NCI-H345 treated with DMSO at 0.1 percent for 48 hours (cell line): ENCODE measurements around the gene TP53I11.

Experiments used
- DNase-seq: peaks from one replicate; lab custom pipeline; 2025; ENCODE audit not compliant: unreplicated experiment; lab: John Stamatoyannopoulos, UW

The TP53I11 gene

DNA sequence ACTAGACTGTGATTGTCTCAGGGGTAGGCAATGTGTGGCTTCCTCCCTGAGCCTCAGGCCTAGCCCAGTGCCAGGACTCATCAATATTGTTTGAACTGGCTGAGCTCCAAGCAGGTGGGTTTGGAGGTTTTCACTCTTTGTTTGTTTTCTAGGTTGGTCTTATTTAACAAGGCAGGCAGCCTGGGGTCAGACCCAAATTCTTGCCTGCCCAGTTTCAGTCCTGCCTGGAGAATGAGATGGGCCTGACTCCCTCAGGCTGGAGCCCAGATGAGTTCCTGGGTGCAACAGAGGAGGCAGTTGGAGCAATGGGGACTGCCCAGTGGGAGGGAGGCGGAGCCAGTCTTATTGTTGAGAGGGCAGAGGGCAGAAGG, 28.3 kb upstream of the TP53I11 start:
- peak; percentile 92 for DNase-seq

DNA sequence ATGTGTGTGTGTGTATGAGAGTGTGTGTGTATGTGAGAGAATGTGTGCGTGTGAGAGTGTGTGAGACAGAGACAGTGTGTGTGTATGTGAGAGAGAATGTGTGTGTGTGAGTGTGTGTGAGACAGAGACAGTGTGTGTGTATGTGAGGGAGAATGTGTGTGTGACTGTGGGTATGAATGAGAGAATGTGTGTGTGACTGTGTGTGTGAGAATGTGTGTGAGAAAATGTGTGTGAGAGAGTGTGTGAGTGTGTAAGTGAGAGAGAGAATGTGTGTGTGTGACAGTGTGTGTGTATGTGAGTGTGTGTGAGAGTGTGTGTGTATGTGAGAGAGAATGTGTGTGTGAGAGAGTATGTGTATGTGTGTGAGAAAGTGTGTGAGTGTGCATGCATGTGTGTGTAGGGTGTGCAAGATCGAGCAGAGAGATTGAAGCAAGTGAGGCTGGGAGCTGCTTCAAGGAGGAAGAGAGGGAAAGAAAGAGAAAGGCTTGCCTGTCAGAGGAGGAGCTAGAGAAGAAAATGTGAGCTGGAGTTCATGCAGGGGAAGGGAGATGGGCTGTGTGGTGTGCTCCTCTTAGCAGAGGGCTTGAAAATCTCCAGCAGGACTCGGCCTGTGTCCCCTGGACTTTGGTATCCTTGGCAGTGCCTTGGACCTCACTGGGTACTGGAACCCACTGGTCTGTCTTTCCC, 27.7 kb upstream of the TP53I11 start:
- DNase-seq: no peak

DNA sequence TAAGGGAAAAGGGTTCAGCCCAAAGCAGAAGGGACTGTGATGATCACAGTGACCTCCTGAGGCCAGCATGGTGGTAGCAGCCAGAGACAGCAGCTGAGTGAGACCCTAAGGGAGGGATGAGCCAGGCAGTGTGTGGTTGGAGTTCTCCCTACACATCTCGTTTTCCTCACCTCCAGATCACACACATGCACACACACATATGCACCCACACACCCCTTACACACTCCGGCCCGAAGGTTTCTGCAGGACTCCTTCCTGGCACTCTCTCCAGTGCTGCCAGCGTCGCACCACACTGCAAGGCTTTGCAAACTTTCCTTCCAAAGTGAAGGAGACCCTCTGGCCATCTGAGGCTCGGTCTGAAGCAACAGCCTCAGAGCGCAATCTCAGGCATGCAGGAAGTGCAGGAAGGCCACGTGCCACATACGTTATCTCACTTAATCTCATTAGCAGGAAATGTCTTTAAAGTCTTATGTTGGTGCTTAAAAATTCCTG, 26.9 kb upstream of the TP53I11 start:
- no peak for DNase-seq

DNA sequence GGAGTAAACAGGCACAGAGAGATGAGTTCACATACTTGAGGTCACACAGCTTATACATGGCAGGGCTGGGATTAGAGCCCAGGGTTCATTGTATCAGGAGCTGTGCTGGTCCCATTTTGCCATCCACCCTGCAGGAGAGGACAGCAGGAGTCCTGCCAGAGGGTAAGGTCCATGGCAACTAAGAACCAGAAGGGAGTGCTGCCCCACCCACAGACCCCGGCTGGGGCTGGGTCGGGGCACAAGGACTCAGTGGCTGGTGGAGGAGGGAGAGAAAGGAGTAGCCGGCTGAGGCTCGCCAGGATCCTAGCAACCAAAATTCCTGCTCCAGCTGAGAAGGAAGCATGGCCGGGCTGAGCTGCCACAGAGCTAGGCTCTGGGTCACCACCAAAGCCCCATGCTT, 25.9 kb upstream of the TP53I11 start:
- DNase-seq: no peak

DNA sequence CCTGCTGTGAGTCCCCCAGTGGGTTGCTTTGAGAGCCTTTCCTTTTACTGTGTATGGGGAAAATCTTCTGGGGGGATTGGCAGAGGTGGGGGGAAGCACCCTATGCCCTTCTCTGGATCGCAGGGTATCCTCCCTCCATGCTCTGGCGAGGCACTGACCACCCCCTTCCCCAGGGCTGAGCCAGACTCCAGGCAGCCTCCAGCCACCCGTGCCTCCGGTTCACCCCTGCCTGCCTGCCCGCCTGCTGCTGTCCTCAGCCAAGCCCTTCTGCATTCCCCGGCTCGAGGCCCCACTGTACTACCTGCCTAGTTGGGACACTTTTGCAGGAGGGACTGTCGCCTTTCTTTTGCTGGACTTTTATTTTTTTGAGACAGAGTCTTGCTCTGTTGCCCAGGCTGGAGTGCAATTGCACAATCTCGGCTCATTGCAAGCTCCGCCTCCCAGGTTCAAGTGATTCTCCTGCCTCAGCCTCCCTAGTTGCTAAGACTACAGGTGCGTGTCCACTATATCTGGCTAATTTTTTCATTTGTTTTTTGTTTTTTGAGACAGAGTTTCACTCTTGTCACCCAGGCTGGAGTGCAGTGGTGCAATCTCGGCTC, 23.8 kb upstream of the TP53I11 start:
- no peak for DNase-seq

DNA sequence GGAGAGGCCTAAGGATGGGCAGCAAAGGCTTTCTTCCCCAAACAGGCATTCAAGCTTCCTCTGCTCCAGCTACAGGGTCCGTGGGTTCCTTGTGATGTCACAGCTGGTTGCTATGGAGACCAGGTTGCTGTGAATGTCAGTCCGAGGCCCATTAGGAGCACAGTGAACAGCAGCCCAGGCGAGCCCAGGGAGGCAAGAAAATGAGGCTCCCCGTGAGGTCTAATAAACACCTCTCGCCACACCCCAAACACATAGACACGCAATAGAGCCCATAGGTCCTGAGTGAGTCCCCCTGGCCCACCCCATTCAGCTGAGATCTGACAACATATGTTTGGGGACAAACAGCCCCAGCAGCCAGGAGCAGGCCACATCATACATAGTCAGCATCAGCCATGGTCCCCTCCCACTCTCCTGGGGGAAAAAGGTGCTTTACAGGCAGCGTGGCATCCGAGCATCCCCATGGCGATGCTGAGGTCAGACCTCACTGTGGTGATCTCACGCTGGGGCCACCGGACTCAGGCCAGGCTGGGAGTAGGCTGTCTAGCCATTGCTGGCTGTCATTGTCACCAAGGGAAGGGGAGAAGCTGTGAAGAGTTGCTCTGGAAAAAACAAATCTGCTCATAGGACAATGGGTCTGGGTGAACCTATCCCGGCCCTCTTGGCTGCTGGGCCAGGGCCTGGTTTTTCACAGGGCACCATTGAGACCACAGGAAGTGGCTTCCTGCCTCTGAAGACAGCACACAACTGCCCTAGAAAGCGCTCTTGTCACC, 23.1 kb upstream of the TP53I11 start:
- no peak for DNase-seq

DNA sequence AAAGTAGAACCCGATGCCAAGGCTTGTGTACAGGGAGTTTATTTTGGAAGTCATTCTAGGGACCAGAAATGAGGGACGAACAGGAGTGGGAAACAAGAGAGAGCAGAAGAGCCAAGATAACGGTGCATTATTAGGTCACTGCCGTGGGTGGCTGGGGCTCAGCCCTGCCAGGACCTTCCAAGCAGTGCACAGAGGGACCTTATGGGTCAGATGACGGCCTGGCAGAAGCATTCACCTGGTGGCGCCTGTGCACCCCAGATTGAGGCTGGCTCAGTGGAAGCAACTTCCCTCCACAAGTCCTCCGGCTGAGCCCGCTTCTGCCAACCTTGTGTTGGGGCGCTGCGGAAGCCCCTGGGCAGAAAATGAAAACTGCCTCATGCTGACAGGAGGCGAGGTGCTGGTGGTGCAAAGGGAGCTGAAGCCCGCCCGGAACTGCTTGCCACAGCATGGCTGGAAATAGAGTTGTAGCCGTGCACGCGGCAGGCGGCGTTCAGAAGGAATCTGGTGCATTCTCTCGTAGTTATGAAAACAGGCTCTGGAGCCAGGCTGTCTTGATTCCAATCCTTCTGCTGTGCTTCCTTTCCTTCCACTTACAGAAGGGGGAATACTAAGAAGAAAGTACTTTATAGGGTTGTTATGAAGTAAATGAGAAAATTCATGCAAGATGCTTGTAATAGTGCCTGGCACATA, 22.2 kb upstream of the TP53I11 start:
- DNase-seq: no peak

DNA sequence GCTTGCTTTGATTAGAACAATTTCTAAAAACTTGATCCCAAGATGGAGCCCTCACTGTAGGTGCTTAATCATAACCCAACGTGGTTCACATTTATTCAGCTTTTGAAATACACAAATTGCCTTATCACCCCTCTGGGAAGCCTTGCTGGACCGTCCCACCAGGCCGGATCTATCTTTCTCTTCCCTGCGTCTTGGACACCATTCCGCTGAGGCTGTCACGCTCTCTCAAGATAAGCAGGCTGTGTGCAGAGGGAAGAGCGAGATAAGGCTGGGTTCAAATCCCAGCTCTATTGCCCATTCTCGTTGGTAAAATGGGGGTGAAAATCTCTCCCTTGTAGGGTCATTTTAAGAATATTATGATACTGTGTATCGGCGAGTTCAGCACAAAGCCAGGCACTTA, 20.5 kb upstream of the TP53I11 start:
- DNase-seq: no peak

DNA sequence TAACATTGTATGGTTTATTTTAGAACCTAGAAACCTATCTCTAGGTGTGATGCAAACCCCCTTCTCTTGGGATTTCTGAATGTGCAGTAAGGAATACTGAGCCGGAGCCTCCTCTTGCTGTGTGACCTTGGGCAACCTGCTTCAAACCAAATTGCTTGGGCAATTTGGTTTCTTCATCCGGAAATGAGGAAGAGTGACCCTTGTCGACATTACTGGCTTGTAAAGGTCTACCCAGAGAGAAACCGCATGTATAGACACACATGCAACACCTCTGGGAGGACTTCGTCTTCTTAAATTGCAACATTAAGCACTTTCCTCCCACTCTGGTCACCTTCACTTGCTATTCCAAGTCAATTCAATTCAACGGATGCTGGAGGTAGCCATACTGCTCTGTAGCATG, 19.6 kb upstream of the TP53I11 start:
- DNase-seq: no peak

DNA sequence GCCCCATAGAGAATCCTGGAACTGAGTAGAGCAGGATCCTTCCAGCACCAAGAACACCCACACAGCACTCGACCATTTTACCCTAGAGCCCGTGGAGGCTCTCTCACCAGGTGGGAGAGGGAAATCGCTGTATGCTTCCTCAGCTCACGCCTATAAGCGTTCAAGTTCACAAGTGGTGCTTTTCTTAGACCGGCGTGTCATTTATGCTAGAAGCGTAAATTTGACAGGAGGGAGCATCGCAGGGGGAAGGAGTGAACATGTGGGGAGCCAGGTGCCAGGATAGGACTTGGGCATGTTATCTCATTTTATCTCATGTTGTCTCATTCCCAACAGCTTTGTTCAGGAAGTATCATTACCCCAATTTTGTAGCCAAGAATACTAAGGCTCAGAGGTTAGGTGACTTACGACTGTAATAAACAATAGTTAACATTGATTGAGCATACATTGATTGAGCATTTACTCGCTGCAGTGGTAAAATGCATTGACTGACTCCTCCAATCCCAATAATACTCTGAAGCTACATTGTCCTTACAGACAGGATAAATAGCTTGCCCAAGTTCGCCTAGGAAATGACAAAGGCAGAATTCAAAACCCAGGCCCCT, 19.1 kb upstream of the TP53I11 start:
- DNase-seq: no peak

DNA sequence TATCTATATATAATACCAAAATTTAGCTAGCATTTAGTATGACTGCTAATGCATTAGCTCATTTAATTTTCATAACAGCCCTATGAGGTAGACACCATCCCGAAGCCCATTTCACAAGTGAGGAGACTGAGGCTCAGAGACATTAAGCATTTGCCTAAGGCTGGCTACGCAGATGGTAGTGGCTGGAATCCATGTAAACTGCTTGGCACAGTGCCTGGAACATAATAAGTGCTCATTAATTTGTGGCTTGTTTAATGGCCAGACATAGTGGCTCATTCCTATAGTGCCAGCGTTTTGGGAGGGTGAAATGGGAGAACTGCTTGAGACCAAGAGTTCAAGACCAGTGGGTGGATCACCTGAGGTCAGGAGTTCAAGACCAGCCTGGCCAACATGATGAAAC, 17.8 kb upstream of the TP53I11 start:
- DNase-seq: no peak

DNA sequence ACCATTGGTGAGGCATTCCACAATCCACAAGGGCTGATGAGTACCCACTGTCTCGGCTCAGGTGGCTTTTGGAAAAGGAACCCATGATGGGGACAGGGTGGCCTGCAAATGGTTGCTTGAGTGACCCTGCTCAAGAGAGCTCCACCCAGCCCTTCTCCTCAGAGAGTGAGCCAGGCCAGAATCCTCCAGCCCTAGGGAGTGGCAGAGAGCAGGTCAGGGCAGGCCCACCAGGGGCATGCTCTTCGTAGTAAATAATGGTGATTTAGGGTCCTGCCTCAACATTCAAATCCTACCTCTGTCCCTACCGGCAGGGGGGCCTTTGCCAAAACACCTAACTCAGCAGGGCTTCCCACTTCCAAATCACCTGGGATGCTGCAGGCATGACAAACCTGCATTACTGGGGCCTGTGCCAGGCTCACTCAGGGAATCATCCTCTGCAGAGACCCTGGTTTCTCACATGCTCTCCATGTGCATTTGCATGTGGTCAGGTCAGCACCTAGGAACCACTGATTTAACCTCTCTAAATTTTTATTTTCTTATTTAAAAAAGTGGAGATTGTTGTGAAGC, 17.3 kb upstream of the TP53I11 start:
- DNase-seq: peak; percentile 31

DNA sequence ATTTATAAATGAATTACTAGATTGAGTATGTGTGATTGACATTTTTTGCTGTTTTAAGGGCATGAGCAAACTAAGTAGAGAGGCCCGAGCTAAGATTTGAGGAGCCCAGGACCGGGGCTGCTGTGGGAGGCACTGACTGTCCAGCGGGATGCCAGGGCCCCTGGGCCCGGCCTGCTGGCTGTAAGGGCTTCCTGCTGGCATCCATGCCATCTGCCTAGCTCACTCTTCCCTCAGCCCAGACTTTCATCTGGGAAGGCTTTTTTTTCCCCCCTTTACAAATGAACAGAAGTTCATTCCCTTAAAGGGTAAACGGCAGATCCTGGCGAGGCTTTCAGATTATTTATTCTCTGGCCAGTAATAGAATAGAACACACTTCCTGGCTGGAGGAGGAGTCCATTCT, 16.0 kb upstream of the TP53I11 start:
- no peak for DNase-seq

DNA sequence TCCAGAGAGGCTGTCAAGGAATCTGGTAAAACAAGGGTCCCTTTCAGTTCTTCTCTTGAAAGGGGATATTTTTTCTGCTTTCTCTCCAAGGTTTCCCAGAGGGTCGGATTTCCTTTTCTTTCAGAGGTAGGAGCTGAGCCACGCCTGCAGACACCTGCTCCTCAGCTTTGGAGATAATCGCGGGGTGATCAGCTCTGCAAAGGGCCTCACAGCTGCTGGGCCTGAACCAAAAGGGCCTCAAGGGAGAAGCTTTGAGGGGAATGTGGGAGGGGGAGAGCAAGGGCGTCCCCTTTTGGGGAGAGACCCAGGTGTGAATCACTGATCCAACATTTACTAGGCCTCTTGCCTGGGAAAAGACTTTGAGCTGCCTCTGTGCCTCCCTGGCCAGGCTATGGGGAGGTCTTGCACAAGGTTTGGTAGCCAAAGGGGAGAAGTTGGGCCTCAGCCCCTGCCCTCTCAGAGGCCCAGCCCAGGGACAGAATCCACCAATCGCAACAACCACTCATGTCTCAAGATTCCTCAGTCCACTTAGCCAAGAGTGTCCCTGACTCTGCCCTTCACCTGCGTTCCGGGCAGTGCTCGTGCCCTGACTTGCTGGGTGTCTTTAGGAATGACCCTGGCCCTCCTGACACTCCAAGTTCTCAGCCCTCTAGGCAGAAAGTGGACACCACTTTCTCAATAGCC, 14.0 kb upstream of the TP53I11 start:
- no peak for DNase-seq

DNA sequence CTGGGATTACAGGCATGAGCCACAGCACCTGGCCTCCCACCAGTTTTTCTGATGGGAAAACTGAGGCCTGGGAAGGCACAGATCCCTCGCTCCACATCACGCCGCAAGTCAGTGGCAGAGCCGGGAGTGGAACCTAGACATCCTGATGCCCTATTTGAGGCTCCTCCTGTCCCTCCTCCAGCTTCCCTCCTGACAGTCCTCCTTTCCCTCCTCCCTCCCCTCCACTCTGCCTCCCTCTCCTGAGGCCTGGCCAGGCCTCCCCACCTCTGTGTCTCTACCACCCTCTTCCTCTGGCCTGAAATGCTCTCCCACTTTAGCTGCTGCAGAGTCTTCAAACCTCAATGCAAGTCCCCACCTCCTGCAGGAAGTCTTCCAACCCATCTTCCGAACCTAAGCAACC, 13.3 kb upstream of the TP53I11 start:
- DNase-seq: no peak

DNA sequence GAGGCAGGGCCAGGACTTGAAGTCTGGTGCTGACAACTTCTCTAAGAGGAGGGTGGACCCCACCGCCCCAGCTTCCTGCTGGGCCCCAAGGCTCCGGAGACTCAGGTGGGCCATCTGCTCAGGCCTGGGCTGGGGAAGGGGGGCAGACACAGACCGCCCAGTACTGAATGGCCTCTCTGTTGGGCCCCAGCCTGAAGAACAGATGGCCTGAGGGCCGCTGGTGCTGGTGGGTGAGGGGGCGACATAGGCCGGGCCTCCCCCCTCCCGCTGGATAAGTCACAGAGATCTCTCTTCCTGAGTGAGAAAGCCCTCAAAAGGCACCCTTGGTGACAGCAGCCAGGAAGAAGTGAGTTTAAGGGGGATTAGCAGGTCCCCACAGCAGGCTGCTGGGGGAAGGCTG, 12.5 kb upstream of the TP53I11 start:
- DNase-seq: no peak

DNA sequence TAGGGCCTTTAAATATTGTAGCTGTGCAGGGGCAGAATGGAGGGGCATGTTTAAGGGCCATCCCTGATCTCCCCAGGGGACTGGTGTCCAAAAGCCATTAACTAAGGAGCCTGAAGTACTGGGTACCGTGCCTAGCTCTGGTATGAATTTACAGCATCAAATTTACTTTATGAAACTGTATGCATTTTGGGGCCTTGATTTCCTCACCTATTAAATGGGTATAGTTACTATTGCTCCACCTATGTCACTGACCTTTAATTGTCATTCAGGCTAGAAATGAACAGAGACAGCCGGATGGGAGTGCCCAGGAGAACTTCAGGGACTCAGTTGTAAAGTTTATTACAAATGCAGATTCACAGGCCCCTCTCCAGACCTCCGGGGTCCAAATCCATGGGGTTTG, 11.8 kb upstream of the TP53I11 start:
- no peak for DNase-seq

DNA sequence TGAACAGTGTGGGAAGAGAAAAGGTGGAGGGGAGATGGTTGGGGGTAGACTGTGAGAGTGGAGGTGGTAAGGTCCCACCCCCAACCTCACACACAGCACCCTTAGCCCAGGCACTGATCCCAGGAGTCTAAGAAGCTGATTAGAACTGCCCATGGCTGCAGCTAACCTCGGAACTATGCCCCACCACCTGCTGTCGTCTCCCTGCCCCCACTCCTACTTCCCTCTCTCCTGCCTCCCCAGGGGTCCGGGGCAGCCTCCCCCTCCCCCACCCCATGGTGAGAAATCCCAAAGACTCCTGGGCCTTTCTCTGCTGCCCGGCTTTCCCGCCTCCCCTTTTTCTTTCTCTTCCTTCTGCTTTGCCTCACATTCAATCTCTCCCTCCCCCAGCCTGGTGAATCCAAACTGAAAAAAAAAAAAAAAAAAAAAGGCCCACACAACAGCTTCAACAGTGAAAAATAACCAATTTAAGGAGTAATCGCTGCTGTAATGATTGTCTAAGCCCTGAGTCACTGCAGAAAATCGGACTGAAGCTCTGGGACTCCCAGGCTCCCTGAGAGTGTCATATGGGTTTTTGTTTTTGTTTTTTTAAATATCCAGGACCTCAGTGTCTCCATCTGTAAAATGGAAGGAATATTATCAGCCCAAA, 9.6 kb upstream of the TP53I11 start:
- no peak for DNase-seq

DNA sequence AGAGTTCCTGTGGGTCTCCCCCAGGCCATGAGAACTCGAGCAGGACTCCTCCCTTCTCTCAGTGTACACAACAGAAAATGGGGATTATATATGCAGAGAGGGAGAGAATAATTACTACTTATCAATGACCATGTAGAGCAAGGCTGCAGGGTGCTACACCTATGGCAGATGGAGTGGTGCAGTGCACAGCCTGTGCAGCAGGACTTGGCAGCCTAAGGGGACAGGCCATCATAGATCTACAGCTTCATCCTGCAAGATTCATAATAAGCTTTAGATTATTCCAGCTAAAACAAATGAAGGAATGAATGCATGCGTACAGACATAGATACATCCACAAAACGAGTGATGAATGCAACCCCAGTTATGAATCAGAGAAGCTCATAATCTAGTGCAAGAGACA, 8.4 kb upstream of the TP53I11 start:
- DNase-seq: no peak
